Subcutaneous abdominal adipose tissue (tissue), 5 donors: Measurements from ENCODE around the gene EIF2AK3.

Experiments
- H3K27ac ChIP-seq: one replicate; pipeline ENCODE4 v1.7.0; 2013; ENCODE audit warnings: low read depth, mild to moderate bottlenecking, inconsistent platforms, low read length, moderate library complexity
- H3K27me3 ChIP-seq, 5 donors: one replicate each; pipeline ENCODE4 v1.7.0; 2013; ENCODE audit warnings: low read length in 5 of 5, inconsistent platforms in 1 of 5; ENCODE audit not compliant: control insufficient read depth in 5 of 5, insufficient read depth in 4 of 5
- H3K36me3 ChIP-seq, 5 donors: one replicate each; pipeline ENCODE4 v1.7.0; 2013; ENCODE audit warnings: low read length in 5 of 5; ENCODE audit not compliant: control insufficient read depth in 5 of 5, insufficient read depth in 5 of 5
- H3K4me1 ChIP-seq, 5 donors: one replicate each; pipeline ENCODE4 v1.7.0; 2013; ENCODE audit warnings: low read length in 5 of 5, mild to moderate bottlenecking in 3 of 5, moderate library complexity in 1 of 5; ENCODE audit not compliant: control insufficient read depth in 5 of 5, insufficient read depth in 5 of 5
- H3K4me3 ChIP-seq, 5 donors: one replicate each; pipeline ENCODE4 v1.7.0; 2013; ENCODE audit warnings: low read length in 5 of 5, low read depth in 1 of 5
- H3K9ac ChIP-seq, 5 donors: one replicate each; pipeline ENCODE4 v1.7.0; 2013; ENCODE audit warnings: low read length in 5 of 5, mild to moderate bottlenecking in 4 of 5, moderate library complexity in 3 of 5
- H3K9me3 ChIP-seq, 5 donors: one replicate each; pipeline ENCODE4 v1.7.0; 2013; ENCODE audit warnings: low read length in 5 of 5; ENCODE audit not compliant: control insufficient read depth in 5 of 5
- donor health status: healthy.
- donor health status: healthy.
- donor health status: healthy.
- donor health status: healthy.
- donor health status: healthy.

EIF2AK3 gene

DNA sequence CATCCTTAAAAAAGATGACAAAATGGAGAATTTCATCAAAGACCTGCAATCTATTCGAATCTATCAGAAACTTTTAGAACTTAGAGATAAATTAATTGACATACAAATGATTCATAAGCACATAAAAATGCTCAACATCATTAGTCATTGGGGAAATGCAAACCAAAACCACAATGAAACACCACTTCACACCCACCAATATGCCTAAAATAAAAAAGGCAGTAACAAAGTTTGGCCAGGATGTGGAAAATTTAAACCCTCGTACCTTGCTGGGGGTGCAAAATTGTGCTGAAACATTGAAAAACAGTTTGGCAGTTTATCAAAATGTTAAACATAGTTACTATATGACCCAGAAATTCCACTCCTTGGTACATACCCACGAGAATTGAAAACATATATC, 11.5 kb upstream of the EIF2AK3 start:
- Histone ChIP-seq H3K4me3 (no peak overlapping the region), H3K9ac (no peak overlapping the region), H3K27me3 (peaks cover 0 to 3% (median 2%) of the 10 kb centered on the region in 5 donors), H3K27ac (no peak overlapping the region), H3K36me3 (no peaks in the 10 kb centered on the region), H3K9me3 (peaks cover 0 to 2% (median 0%) of the 10 kb centered on the region in 5 donors), H3K4me1 (no peaks in the 10 kb centered on the region)

GRCh38 chr2:88638123-88638650, 10.9 kb upstream of the EIF2AK3 start:
- H3K9ac ChIP-seq: no peak overlapping the region
- no peaks in the 10 kb centered on the region for H3K36me3 ChIP-seq

DNA sequence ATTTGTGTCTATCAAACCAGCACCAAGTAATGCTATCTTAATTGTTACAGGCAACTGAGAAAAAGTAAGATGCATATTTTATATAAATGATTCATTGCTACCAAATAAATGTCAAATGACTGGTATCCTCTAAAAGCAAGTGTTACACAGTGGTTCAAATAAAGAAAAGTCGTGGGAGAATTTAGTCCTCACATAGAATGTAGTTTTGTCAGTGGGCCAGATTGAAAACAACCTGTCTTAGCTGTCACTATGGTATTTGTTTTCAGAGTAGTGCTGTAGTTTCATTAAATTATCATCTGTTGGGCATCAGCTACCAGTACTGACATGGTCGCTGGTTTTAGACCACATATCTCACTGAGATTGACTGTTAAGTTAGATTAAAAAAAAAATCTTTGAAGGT, 10.2 kb upstream of the EIF2AK3 start:
- H3K27ac ChIP-seq: no peak overlapping the region
- no peaks in the 10 kb centered on the region for H3K4me1 ChIP-seq
- no peak overlapping the region for H3K4me3 ChIP-seq
- peaks cover 0 to 3% (median 2%) of the 10 kb centered on the region in 5 donors for H3K27me3 ChIP-seq
- H3K9ac ChIP-seq: no peak overlapping the region
- peaks cover 0 to 2% (median 0%) of the 10 kb centered on the region in 5 donors for H3K9me3 ChIP-seq
- H3K36me3 ChIP-seq: no peaks in the 10 kb centered on the region

More at GRCh38 chr2:88638123-88638650, 10.9 kb upstream of the EIF2AK3 start:
- Histone ChIP-seq H3K4me1 (no peaks in the 10 kb centered on the region), H3K27me3 (peaks cover 0 to 3% (median 2%) of the 10 kb centered on the region in 5 donors), H3K27ac (no peak overlapping the region), H3K4me3 (no peak overlapping the region), H3K9me3 (peaks cover 0 to 2% (median 0%) of the 10 kb centered on the region in 5 donors)

DNA sequence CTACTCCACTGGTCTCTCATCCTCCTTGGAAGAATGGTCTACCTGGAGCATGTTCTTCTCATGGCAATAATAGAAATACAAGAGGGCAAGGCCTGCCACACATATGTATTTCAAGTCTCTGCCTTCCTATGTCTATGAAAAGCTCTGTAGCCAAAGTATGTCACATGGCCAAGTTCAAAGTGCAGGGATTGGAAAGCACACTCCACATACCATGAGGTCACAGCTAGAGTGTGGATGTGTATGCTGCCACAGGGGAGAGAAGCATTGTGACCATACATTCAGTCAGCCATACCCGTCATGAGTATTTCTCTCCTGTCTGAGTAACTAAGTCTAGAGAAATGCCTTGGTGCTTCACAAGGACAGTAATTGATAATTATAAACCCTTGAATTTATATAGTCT, 8.8 kb upstream of the EIF2AK3 start:
- H3K9ac ChIP-seq: no peak overlapping the region
- no peaks in the 10 kb centered on the region for H3K36me3 ChIP-seq
- H3K4me3 ChIP-seq: no peak overlapping the region
- H3K27ac ChIP-seq: no peak overlapping the region
- H3K27me3 ChIP-seq: peaks cover 0 to 3% (median 0%) of the 10 kb centered on the region in 5 donors
- H3K9me3 ChIP-seq: peaks cover 0 to 2% (median 0%) of the 10 kb centered on the region in 5 donors
- no peaks in the 10 kb centered on the region for H3K4me1 ChIP-seq

DNA sequence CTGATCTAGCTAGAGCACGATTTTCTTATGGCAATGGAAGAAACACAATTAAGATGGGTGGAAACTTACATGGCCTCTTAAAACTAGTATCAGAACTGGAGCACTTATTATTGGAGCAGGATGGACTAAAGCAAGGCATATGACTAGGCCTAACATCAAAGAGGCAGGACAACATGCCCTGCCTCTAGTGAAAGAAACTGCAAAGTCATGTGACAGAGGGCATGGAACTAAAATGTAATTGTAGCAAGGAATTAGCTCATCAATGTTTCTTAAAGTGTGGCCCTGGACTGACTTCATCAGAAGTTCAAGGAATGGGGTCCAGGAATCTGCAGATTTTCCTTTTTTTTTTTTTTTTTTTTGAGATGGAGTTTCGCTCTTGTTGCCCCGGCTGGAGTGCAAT, 5.3 kb upstream of the EIF2AK3 start:
- Histone ChIP-seq H3K27ac (no peak overlapping the region), H3K4me3 (no peak overlapping the region), H3K9me3 (no peaks in the 10 kb centered on the region), H3K4me1 (peaks cover 5 to 11% (median 7%) of the 10 kb centered on the region in 5 donors), H3K9ac (no peak overlapping the region), H3K36me3 (no peaks in the 10 kb centered on the region), H3K27me3 (peaks cover 0 to under 1% (median 0%) of the 10 kb centered on the region in 5 donors)

DNA sequence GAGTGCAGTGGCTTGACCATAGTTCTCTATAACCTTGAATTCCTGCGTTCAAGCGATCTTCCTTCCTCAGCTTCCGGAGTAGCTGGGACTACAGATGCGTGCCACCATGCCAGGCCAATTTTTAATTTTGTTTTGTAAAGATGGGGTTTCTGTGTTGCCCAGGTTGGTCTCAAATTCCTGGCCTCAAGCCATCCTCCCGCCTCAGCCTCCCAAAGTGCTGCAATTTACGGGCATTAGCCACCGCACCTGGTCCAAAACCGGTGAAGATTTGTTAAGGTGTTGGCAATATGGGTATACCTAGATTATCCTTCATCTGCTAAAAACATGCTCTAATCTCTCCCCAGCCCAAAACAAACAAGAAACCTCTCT, 1.3 kb upstream of the EIF2AK3 start:
- H3K27me3 ChIP-seq: peaks cover 0 to 4% (median 0%) of the 10 kb centered on the region in 5 donors
- H3K9me3 ChIP-seq: no peaks in the 10 kb centered on the region
- no peaks in the 10 kb centered on the region for H3K36me3 ChIP-seq
- peak overlapping the region; percentile 95 for H3K27ac ChIP-seq
- peak overlapping the region; percentile 68 to 98 (median 87) for H3K4me3 ChIP-seq
- peaks cover 15 to 32% (median 22%) of the 10 kb centered on the region in 5 donors for H3K4me1 ChIP-seq
- peak overlapping the region; percentile 3 to 99 (median 85) for H3K9ac ChIP-seq

DNA sequence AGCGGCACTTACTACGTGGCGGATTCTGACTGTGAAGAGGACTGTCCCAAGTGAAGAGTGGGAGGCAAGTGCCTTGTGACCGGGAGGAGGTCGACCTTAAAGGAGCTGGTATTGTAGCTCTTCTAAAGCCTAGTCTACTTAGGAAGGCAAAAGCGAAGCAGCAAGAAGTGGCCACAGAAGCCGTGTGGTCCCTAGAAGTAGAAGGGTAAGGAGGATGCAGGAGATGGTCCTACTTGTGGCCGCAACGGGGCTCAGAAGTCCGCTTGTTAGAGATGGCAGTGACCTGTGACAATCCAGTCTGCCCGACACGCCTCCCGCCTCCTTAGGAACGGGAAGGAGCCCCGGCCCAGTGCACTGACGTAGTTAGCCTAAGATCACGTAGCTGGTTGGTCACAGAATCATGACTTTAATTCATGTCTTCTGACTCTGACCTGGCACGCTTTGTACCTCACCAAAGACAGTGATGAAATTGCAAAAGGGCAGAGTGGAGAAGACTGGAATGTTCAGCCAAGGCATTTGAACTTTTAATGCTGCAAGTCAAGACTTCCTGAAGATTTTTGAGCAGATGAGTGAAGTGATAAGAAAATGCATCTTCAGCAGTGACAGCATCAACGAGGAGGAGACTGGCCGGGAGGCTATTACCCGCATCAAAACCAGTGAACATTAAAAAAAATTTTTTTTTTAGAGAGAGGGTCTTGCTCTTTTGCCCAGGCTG, 749 bp upstream of the EIF2AK3 start:
- peak overlapping the region; percentile 68 to 98 (median 87) for H3K4me3 ChIP-seq
- H3K27ac ChIP-seq: peak overlapping the region; percentile 95
- H3K9me3 ChIP-seq: no peaks in the 10 kb centered on the region
- H3K27me3 ChIP-seq: peaks cover 0 to 4% (median 0%) of the 10 kb centered on the region in 5 donors
- H3K9ac ChIP-seq: peak overlapping the region; percentile 82 to 99 (median 85)
- no peaks in the 10 kb centered on the region for H3K36me3 ChIP-seq
- H3K4me1 ChIP-seq: peaks cover 15 to 32% (median 22%) of the 10 kb centered on the region in 5 donors

- peak overlapping the region; percentile 80 to 91 (median 87) for H3K4me3 ChIP-seq
- H3K9ac ChIP-seq: peak overlapping the region; percentile 38 to 89 (median 82)
- H3K4me1 ChIP-seq: peaks cover 15 to 32% (median 22%) of the 10 kb centered on the region in 5 donors
- no peaks in the 10 kb centered on the region for H3K36me3 ChIP-seq
- no peaks in the 10 kb centered on the region for H3K9me3 ChIP-seq
- peaks cover 0 to 4% (median 0%) of the 10 kb centered on the region in 5 donors for H3K27me3 ChIP-seq
- peak overlapping the region; percentile 95 for H3K27ac ChIP-seq
Measured at GRCh38 chr2:88626171-88627054, 851 bp downstream of the EIF2AK3 start.

DNA sequence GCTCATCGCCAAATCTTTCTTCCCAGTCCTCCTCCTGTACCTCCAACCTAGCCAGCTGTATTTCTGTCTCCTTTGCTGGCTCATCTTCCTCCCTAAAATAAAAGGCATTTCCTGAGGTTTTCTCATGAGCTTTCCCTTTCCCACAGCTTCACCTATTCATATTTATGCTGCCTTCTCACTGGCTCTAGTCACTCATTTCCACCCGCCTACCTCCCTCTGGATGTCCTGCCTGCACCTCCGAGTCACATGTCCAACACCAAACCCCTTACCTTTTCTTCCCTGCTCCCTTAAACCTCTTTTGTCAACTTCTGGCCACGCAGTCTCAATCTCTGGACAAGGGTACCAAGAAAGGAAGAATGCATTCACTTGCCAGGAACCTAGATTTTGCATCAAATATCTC, 2.8 kb downstream of the EIF2AK3 start:
- Histone ChIP-seq H3K4me1 (peaks cover 15 to 32% (median 22%) of the 10 kb centered on the region in 5 donors), H3K9me3 (no peaks in the 10 kb centered on the region), H3K9ac (no peak overlapping the region), H3K4me3 (no peak overlapping the region), H3K27me3 (peaks cover 0 to 4% (median 0%) of the 10 kb centered on the region in 5 donors), H3K36me3 (no peaks in the 10 kb centered on the region), H3K27ac (no peak overlapping the region)
